Measurements from ENCODE around the gene SKIL. TPM values are rescaled to one million over a fixed set of nuclear protein-coding genes. Genes with fewer than 3 reads are reported as not detected.
"Not testable (repeated sequence)": the region's sequence is repeated elsewhere in the genome, so short reads cannot be mapped to it uniquely, and the experiment has no call there.

Gene SKIL, protein sequence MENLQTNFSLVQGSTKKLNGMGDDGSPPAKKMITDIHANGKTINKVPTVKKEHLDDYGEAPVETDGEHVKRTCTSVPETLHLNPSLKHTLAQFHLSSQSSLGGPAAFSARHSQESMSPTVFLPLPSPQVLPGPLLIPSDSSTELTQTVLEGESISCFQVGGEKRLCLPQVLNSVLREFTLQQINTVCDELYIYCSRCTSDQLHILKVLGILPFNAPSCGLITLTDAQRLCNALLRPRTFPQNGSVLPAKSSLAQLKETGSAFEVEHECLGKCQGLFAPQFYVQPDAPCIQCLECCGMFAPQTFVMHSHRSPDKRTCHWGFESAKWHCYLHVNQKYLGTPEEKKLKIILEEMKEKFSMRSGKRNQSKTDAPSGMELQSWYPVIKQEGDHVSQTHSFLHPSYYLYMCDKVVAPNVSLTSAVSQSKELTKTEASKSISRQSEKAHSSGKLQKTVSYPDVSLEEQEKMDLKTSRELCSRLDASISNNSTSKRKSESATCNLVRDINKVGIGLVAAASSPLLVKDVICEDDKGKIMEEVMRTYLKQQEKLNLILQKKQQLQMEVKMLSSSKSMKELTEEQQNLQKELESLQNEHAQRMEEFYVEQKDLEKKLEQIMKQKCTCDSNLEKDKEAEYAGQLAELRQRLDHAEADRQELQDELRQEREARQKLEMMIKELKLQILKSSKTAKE
- 160 TPM for total RNA-seq

DNA sequence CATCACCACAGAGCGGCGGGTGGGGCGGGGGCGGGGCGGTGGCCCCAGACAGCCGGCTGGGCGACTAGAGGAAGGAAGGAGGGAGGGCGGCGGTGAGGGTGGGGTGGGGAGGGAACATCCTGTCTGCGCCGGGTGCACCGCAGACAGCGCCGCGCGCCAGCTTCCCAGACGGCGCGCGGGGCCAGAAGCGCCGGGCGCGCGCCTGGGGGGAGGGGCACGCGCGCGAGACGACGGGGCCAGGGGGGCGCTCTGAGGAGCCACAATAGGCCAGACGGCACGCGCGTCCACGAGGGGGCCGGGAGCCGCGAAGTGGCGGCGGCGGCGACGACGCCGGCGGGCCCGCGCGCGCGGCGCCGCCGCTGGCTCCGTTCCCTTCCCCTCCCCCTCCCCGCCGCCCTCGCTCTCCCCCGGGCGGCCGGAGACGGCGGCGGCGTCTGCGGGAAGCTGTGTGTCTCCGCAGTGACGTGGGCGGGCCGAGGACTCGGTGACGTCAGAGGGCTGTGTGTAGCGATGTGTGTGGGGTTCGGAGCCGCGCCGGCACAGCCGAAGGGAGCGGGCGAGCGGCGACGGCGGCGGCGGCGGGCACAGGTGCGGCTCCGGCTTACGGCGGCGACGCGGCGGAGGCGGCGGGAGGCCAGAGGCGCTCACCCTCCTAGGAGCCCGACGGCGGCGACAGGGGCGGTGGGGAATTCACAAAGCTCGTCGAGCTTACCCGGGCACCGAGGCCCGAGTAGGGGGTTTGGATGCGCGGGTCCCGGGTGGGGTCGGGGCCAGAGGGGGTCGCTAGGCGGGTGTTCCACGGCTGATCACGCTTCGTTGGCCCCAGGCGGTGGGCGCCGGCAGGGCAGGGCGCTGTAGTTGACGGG is at the start of gene SKIL:
Gene SKIL (plus strand): TSS at position 540 of the 866 bp plus-strand sequence. CDS start 2,617 bp downstream, outside the sequence.
- DNase-seq (ENCODE audit: low spot score in 2 of 2) (peak; percentile 87 to 91), FAIRE-seq (no peak)

DNA sequence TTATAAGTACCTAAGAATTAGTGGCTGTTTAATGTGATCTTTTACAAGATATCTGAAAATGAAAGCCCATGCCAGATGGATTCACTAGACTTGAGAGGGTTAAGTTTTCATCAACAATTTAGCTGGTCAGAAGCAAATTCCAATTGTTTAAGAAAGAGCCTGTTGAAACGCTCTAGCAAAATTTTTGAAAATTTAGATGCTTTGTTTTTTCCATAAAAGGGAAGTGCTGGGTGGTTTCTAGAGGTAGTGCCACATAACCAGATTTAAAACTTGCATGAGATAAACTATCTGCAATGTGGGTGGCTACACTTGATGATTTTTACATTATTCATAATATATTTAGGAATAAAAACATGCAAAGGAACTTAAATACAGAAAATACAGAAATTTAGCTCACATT is 48.5 kb upstream of the SKIL start:
- FAIRE-seq (no peak), DNase-seq (ENCODE audit: low spot score in 2 of 2) (no peak)

DNA sequence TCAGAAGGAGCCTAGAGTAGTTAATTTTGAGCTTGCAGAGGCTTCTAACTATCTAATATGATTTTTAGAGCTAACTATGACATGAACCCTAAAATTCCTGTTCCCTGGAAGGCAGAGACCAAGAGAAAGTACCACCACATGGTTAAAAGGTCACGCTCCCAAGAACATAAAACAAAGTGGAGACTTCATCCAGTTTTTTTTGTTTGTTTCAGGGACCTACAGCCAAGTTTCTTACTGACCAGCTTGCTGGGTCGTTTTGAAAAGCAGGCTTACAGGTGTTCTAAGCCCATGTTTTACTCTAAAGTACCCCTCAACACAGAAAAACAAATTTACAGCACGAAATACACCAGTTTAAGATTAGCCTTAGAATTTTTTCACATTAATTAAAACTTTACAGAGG is 39.6 kb upstream of the SKIL start:
- no peak for FAIRE-seq
- DNase-seq (ENCODE audit: low spot score in 2 of 2), result no peak

DNA sequence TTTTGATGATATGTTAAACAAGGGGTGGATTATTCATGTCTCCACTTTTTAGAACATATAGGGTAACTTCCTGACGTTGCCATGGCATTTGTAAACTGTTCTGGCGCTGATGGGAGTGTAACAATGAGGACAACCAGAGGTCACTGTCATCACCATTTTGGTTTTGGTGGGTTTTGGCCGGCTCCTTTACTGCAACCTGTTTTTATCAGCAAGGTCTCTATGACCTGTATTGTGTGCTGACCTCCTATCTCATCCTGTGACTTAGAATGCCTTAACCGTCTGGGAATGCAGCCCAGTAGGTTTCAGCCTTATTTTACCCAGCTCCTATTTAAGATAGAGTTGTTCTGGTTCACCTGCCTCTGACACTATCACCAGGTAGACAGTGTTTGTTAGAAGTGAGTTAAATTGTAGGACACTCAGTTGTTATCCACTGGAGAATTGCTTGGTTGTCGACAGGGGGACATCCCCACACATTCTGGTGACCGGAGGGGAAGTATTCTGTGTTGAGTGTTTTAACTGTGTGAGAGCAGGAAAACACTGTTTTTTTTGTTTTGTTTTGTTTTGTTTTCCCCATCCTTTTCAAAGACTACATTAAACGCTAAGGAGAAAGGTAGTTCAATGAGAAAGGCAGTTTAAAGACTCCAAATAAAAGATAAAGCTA is 36.9 kb upstream of the SKIL start:
- FAIRE-seq, result no peak
- no peak for DNase-seq (ENCODE audit: low spot score in 2 of 2)

DNA sequence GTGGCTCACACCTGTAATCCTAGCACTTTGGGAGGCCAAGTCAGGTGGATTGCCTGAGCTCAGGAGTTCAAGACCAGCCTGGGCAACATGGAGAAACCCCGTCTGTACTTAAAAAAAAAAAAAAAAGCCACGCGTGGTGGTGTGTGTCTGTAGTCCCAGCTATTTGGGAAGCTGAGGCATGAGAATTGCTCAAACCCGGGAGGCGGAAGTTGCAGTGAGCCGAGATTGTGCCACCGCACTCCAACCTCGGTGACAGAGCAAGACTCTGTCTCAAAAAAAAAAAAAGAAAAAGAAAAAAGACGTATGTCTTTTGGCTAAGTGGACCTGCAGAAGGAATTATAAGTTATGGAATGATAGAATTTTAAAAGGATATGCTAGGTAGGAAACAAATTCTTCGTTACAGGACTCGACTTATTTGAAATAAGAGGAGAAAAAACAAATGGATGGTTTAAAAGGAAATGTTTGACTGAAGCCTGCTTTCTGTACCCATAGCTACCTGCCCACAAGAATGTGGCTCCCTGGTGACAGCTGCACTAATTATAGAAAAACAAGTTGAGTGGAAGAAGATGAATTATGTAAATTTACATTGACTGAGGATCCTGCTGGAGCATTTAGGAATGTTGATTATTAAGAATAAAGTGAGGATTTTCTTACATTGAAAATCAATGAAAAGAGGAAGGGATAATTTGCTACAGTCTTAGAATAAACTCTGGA is 36.0 kb upstream of the SKIL start:
- FAIRE-seq (no peak), DNase-seq (ENCODE audit: low spot score in 2 of 2) (no peak)

DNA sequence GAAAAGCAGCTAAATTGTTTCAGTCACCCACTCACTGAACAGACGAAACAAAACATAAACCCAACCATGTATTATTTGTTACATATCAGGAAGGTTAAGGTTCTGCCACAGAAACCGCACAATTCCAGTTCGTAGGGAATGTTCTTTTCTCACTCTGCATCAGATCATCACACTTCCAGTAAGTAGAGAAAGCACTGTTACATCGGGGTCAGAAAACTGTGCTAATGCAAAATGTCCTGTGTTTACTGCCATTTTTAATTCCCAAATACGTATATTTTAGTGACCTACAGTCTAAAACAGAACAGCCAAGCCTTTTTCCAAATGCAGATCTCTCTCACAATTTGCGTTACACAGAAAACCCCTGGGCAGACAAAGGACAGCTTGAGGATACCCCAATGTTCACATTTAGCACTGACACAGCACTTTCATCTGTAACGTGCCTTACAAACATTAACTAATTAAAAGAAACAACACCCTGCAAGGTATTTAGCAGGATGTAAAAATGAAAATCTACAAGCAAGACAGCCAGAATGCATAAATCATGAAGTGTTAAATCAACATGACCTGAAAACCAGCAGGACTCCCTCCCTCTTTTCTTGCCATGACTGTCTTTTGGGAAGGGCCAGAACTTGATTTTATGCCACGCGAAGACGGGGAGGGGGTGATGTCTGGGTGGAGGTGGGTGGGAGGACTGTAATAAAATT is 34.8 kb upstream of the SKIL start:
- FAIRE-seq (no peak), DNase-seq (ENCODE audit: low spot score in 2 of 2) (no peak)

DNA sequence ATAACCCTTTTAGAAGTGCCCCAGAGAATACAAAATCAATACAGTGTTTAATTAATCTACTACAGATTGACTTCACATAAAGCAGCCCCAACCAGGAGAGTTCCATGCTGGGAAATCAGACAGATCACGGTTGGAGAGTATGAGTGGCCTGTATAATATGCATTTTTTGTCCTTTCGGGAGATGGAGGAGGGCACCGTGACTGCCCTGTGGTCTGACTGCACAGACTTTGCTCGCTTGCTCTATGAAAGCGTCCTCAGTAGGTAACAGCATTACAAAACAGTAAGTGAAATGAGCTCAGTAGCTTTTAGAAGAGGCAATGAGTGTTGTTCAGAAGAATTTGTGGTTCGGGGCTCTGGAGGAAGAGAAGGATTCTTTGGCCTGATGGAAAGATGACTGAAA is 34.2 kb upstream of the SKIL start:
- DNase-seq (ENCODE audit: low spot score in 2 of 2), result no peak
- no peak for FAIRE-seq

DNA sequence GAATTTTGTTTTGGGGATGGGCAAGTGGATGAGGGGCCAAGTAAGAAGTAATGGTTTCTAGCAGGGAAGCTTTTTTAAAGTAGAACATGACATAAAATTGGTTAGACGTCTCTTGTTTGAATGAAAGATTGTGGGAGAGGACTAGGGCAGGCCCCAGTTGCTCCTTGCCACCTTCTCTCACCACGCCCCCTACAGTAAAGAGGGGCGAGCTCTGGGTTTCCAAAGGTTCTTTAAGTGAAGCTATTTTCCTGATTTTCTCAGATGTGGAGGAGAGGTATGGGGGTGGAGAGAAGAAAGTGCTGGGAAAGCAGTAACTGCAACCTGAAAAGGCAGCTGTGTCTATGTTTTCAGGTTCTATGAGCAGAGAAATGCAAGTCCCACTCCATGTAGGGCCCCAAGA is 32.6 kb upstream of the SKIL start:
- FAIRE-seq (no peak), DNase-seq (ENCODE audit: low spot score in 2 of 2) (no peak)

DNA sequence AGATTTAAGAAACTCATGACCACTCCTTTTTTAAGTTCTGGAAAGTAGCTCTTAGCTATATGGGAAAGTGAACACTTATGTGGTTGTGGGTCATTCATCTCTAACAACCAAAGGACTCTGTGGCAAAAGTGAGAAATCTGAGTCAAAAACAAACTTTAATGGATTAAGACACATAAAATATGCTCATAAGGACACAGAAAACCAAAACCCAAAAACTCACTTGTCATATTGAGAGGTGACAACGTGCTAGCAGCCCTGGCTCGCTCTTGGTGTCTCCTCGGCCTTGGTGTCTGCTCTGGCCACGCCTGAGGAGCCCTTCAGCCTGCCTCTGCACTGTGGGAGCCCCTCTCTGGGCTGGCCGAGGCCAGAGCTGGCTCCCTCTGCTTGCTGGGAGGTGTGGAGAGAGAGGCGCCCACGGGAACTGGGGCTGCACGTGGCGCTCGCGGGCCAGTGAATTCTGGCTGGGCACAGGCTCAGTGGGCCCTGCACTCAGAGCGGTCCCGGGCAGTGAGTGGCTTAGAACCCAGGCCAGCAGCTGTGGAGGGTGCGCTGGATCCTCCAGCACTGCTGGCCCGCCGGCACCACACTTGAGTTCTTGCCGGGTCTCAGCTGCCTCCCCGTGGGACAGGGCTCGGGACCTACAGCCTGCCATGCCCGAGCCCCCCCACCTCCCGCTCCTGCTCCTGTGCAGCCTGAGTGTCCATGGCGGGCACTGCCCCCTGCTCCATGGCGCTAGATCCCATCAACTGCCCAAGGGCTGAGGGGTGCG is 30.3 kb upstream of the SKIL start:
- DNase-seq (ENCODE audit: low spot score in 2 of 2) (no peak), FAIRE-seq (no peak)

DNA sequence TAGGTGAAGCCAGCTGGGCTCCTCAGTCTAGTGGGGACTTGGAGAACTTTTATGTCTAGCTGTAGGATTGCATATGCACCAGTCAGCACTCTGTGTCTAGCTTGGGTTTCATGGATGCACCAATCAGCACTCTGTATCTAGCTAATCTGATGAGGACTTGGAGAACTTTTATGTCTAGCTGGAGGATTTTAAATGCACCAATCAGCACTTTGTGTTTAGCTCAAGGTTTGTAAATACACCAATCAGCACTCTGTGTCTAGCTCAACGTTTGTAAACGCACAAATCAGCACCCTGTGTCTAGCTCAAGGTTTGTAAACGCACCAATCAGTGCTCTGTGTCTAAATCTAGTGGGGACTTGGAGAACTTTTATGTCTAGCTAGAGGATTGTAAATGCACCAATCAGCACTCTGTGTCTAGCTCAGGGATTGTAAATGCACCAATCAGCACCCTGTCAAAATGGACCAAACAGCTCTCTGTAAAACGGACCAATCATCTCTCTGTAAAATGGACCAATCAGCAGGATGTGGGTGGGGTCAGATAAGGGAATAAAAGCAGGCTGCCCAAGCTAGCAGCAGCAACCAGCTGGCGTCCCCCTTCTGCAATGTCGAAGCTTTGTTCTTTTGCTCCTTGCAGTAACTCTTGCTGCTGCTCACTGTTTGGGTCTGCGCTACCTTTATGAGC is 29.5 kb upstream of the SKIL start:
- DNase-seq (ENCODE audit: low spot score in 2 of 2); FAIRE-seq: not testable (repeated sequence)

DNA sequence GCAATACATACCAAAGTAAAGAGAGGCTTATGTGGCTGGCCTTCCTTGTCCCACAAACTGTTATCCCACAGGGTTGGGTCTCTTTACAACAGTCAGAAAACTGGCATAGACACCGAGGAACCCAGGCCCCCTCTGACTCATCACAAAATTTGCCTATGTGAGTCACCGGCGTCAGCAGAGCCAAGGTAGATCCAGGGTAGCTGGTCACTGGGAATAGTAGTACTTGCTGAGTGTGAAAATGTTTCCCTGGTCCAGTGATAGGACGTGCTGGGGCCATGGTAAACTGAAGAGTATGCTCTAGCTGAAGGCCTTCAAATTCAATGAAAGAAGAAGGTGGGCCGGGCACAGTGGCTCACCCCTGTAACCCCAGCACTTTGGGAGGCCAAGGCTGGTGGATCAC is 27.1 kb upstream of the SKIL start:
- no peak for FAIRE-seq
- no peak for DNase-seq (ENCODE audit: low spot score in 2 of 2)

DNA sequence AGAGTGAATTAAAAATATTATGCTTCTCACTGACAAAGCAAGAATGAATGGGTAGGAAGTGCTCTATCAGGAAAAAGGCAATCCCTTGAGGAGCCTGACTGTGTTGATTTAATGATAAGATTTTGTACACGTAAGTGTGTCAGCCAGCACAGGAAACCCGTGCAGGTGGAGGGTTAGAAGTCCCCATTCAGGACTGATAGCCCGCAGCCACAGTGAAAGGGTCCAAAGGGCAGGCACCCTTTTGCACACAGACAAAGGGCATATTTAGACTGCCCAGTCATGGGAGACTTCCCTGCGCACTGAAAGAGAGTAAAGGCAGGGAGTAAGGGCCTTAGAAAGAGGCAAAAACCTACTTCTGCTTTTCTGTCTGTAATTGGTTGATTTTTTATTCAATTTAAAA is 26.4 kb upstream of the SKIL start:
- FAIRE-seq (no peak), DNase-seq (ENCODE audit: low spot score in 2 of 2) (no peak)

DNA sequence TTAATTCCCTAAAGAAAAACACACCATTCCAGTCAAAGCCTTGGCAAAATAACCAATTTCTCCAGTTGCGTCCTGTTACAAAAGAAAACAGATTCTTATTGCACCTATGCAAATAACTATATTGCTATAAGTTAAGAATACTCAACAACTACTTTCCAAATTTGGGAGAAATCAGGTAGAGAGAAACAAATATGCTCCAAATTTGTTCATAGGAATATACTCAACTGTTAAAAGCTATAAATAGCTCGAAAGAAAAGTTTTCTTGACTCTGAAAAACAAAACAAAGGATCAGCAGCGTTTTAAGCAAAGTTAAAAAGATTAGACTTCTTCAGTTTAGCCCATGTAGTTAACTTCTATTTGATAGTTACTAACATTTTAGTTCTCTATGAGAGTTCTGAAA is 20.1 kb upstream of the SKIL start:
- DNase-seq (ENCODE audit: low spot score in 2 of 2) (no peak), FAIRE-seq (no peak)

DNA sequence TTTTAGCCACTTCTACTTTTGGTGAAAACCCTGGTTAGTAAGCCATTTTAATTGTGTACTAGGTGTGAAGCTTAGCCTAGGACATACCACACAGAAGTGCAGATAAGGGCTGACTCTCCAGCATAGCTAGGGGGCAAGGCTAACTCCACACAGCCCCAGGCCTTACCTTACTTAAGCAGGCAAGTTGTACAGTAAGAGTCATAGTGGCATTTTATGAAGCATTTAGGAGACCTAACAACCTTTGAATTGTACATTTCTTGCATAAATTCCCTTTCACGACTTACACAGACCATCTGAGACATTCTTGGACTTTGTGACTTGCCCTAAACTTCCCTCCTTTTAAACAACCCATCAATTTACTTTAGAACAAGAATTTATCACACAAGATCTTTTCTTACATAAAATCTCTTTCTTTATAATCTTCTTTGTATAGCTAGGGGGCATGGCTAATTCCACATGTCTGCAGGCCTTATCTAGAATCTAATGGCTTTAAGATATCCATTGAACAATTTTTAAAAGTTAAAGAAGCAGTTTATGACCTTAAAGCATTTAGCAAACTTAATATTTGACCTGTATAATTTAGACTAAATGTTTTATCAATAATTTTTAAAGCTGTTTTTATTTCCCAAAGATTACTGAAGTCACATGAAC is 18.7 kb upstream of the SKIL start:
- FAIRE-seq (no peak), DNase-seq (ENCODE audit: low spot score in 2 of 2) (no peak)

DNA sequence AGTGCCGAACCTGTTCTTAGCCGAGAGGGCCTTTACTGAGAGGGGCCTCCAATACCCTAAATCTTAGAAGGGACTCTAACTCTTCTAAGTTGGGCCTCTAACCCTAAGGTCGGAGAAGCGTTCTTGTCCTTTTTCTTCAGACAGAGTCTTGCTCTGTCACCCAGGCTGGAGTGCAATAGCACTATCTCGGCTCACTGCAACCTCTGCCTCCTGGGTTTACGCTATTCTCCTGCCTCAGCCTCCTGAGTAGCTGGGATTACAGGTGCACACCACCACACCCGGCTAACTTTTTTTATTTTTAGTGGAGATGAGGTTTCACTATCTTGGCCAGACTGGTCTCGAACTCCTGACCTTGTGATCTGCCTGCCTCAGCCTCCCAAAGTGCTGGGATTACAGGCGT is 15.2 kb upstream of the SKIL start:
- not testable (repeated sequence) for DNase-seq (ENCODE audit: low spot score in 2 of 2); FAIRE-seq

DNA sequence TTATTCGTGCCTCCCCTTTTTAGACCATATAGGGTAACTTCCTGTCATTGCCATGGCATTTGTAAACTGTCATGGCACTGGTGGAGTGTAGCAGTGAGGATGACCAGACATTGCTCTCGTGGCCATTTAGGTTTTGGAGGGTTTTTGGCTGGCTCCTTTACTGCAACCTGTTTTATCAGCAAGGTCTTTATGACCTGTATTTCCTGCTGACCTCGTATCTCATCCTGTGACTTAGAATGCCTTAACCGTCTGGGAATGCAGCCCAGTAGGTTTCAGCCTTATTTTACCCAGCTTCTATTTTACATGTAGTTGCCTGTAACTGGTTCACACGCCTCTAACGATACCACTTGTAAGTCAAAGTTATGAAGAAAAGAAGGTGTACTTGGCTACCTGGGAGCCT is 13.7 kb upstream of the SKIL start:
- not testable (repeated sequence) for FAIRE-seq; DNase-seq (ENCODE audit: low spot score in 2 of 2)

DNA sequence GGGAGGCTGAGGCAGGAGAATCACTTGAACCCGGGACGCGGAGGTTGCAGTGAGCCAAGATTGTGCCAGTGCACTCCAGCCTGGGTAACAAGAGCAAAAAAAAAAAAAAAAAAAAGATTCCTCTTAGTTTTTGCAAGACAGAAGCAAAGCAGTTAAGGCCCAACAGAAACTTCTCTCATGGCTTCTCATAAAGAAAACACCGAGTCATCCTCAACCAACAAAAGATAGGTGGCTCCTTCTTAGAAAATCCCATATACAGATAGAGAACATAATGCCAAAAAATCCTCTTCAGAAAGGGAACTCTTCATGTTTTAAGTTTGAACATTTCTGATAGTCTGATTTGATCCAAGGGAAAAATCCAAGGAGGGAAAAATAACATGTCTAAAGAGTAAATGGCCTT is 12.5 kb upstream of the SKIL start:
- DNase-seq (ENCODE audit: low spot score in 2 of 2) (no peak), FAIRE-seq (no peak)

All from frontal cortex (tissue), 4 donors.